Activated CD8-positive, alpha-beta T cell treated with anti-CD3 and anti-CD28 coated beads for 36 hours (primary cell): Measurements from ENCODE around the gene EGR2. TPM values are rescaled to one million over a fixed set of nuclear protein-coding genes. Genes with fewer than 3 reads are reported as not detected.

Experiments
- ATAC-seq: fragments of 200-7000 bp; cut with Tn5 transposase; one replicate; pipeline ENCODE4 v1.10.0; 2021; ENCODE audit warnings: mild to moderate bottlenecking, moderate library complexity
- CTCF ChIA-PET: fragments of 350-600 bp; sonication (Branson Sonifier 250); formaldehyde crosslinking; loops from one replicate; lab custom pipeline; 2021; ENCODE audit warnings: antibody characterized with exemption; lab: Charles Lee
- POLR2A ChIA-PET: fragments of 350-600 bp; sonication (Branson Sonifier 250); formaldehyde crosslinking; loops from one replicate; lab custom pipeline; 2021; ENCODE audit warnings: antibody characterized with exemption; lab: Charles Lee
- DNase-seq: peaks from one replicate; pipeline ENCODE4 v3.0.0-alpha.2; 2020
- H3K27ac Mint-ChIP-seq: one replicate; pipeline ENCODE4 v1.8.0; 2021; ENCODE audit warnings: mild to moderate bottlenecking, mixed read lengths
- H3K27me3 Mint-ChIP-seq: one replicate; pipeline ENCODE4 v1.8.0; 2021; ENCODE audit warnings: mixed read lengths
- H3K36me3 Mint-ChIP-seq: one replicate; pipeline ENCODE4 v1.8.0; 2021; ENCODE audit warnings: low read depth, mixed read lengths
- H3K4me1 Mint-ChIP-seq: one replicate; pipeline ENCODE4 v1.8.0; 2021; ENCODE audit warnings: low read depth, mixed read lengths
- H3K4me3 Mint-ChIP-seq: one replicate; pipeline ENCODE4 v1.8.0; 2021; ENCODE audit warnings: mild to moderate bottlenecking, moderate library complexity, mixed read lengths
- H3K9me3 Mint-ChIP-seq: one replicate; pipeline ENCODE4 v1.8.0; 2021; ENCODE audit warnings: mixed read lengths
- intact Hi-C: fragments of 100-400 bp; cut with micrococcal nuclease; formaldehyde crosslinking; loops from one replicate; pipeline ENCODE4 v1.10.0; 2022
- total RNA-seq, 2 experiments: library from RNA; stranded (reverse); gene quantifications; one replicate each; pipeline ENCODE4 v1.2.3, GENCODE V29; 2021
- TF ChIP-seq, protein P1 (sequence below): fragments of 200-600 bp; IDR thresholded peaks from one replicate; pipeline ENCODE4 v1.8.0; 2022; ENCODE audit warnings: antibody characterized with exemption, mild to moderate bottlenecking

EGR2 gene
- total RNA-seq, 2 experiments from 2014 or later, result 45.6 to 46.6 TPM

DNA sequence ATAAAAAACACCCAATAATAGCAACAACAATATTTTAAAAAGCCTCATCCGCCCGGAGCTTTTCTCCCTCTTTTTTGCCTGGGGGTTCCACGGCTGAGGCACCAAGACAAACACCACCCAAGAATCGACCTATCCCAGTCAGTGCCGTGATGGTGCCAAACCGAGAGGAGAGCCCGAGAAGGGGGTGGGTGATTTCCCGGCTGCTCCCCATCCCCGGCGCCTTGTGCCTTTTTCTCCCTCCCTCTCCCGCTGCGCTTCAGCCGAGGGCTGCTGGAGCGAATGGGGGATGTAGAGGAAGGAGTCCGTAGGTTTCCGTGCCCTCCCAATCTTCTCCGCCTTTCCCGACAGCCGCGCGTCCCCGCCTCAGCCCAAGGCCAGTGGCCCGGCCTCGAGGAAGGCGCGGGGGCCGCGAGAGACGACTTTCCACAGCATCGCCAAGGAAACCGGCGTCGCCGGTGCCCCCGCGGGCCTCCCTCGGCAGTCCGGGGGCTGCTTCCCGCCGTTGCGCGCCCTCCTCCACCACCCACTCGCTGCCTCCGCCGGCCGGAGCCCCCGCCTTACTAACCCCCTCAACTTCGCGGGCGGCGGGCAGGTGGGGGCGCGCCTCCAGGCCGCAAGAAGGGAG, 1.3 kb downstream of the EGR2 start:
- Mint-ChIP-seq H3K4me3 (peak overlapping the region; percentile 97), H3K36me3 (peaks cover 54% of the 10 kb centered on the region), H3K27ac (peak overlapping the region; percentile 100), H3K9me3 (no peaks in the 10 kb centered on the region), H3K27me3 (peaks cover 8% of the 10 kb centered on the region), H3K4me1 (peaks cover 53% of the 10 kb centered on the region)
- intact Hi-C loops, result loop anchor here (5.0 kb wide), 2 partner anchors 218 to 267 kb away; no protein-coding TSS in a partner anchor
- no peak for ATAC-seq
- DNase-seq, result peak; percentile 33
- ChIA-PET POLR2A (interaction anchor here (0.6 to 6.0 kb wide), 9 partner anchors 9 to 204 kb away, joined by 3 to 46 read pairs (median 16); no protein-coding TSS in a partner anchor), CTCF (interaction anchor here (0.7 to 6.6 kb wide), 4 partner anchors 66 to 221 kb away, joined by 3 to 128 read pairs (median 6); no protein-coding TSS in a partner anchor)
- TF ChIP-seq, protein P1, sequence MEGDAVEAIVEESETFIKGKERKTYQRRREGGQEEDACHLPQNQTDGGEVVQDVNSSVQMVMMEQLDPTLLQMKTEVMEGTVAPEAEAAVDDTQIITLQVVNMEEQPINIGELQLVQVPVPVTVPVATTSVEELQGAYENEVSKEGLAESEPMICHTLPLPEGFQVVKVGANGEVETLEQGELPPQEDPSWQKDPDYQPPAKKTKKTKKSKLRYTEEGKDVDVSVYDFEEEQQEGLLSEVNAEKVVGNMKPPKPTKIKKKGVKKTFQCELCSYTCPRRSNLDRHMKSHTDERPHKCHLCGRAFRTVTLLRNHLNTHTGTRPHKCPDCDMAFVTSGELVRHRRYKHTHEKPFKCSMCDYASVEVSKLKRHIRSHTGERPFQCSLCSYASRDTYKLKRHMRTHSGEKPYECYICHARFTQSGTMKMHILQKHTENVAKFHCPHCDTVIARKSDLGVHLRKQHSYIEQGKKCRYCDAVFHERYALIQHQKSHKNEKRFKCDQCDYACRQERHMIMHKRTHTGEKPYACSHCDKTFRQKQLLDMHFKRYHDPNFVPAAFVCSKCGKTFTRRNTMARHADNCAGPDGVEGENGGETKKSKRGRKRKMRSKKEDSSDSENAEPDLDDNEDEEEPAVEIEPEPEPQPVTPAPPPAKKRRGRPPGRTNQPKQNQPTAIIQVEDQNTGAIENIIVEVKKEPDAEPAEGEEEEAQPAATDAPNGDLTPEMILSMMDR, result no peak

DNA sequence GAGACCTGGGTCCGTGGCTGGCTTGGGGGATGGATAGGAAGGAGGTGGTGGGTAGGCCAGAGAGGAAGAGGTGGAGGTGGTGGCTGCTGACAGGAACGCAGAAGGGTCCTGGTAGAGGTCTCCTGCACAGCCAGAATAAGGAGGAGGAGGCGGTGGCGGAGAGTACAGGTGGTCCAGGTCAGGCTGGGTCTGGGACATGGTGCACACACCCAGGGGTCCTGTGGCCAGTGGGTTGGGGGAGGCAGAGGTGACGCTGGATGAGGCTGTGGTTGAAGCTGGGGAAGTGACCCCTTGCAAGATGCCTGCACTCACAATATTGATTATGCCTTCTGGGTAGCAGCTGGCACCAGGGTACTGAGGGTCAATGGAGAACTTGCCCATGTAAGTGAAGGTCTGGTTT, 2.2 kb downstream of the EGR2 start:
- ChIA-PET POLR2A (interaction anchor here (3.4 to 6.0 kb wide), 4 partner anchors 8 to 133 kb away, joined by 20 to 46 read pairs (median 31); no protein-coding TSS in a partner anchor), CTCF (interaction anchor here (0.7 to 6.6 kb wide), 3 partner anchors 65 to 345 kb away, joined by 3 to 128 read pairs (median 4); no protein-coding TSS in a partner anchor)
- H3K4me1 Mint-ChIP-seq, result peaks cover 54% of the 10 kb centered on the region
- peaks cover 56% of the 10 kb centered on the region for H3K36me3 Mint-ChIP-seq
- H3K9me3 Mint-ChIP-seq, result no peaks in the 10 kb centered on the region
- peak overlapping the region; percentile 97 for H3K4me3 Mint-ChIP-seq
- DNase-seq (no peak), ATAC-seq (no peak)
- TF ChIP-seq, protein P1, result no peak
- intact Hi-C loops, result no loop called here
- peak overlapping the region; percentile 100 for H3K27ac Mint-ChIP-seq
- peaks cover under 1% of the 10 kb centered on the region for H3K27me3 Mint-ChIP-seq

DNA sequence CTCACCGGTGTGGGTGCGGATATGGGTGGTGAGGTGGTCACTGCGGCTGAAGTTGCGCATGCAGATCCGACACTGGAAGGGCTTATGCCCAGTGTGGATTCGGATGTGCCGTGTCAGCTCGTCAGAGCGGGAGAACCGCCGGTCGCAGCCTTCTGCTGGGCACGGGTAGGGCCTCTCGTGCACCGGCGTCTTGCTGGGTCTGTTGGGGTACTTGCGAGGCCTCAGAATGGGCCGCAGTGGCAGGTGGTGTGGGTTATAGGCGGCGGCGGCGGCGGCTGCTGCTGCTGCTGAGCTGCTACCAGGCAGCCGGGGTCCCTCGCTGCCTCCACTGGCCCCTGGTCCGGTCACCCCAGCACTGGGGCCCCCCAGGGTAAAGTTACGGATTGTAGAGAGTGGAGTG, 2.7 kb downstream of the EGR2 start:
- intact Hi-C loops, result no loop called here
- Mint-ChIP-seq H3K27ac (peak overlapping the region; percentile 100), H3K4me3 (peak overlapping the region; percentile 97), H3K36me3 (peaks cover 61% of the 10 kb centered on the region), H3K4me1 (peaks cover 58% of the 10 kb centered on the region), H3K27me3 (no peaks in the 10 kb centered on the region), H3K9me3 (no peaks in the 10 kb centered on the region)
- CTCF ChIA-PET, result interaction anchor here (1.0 kb wide), 1 partner anchor 345 kb away, joined by 4 read pairs; no protein-coding TSS in a partner anchor
- DNase-seq, result no peak
- POLR2A ChIA-PET, result interaction anchor here (0.7 to 5.7 kb wide), 2 partner anchors 34 to 80 kb away, joined by 3 to 46 read pairs; no protein-coding TSS in a partner anchor
- TF ChIP-seq, protein P1, result no peak
- no peak for ATAC-seq

DNA sequence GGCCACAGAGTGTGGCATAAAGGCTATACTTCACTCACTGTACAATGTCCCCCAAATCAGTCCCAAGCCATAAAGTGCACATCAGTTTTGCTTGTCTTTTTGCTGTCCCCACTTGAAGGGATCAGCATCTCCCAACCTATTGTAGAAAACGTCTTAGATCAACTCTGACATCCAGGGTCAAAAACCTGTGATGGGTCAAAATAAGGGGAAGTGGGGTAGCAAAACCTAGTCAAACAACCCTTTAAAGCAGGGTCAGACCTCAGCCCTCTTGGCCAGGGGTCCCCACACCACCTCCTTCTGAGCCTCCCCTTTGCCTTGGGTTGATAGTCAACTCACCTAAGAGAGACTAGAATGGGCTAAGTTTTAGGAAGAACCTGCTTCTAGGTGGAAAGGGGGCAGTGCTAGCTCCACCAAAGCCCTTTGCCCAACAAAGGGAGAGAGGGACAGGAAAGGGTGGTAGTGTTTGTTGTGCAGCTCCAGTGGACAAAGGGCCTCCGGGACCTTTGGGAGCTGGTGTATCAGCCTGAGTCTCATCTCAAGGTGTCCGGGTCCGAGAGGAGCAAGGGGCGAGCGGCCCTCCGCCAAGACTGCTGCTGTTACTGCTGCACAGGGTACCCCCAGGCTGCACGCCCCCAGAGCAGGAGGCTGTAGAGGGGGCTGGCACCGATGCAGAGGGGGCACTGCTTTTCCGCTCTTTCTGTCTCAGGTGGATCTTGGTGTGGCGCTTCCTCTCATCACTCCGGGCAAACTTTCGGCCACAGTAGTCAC, 3.3 kb downstream of the EGR2 start:
- ATAC-seq (no peak), DNase-seq (no peak)
- Mint-ChIP-seq H3K36me3 (peaks cover 67% of the 10 kb centered on the region), H3K27ac (peak overlapping the region; percentile 80), H3K4me1 (peaks cover 60% of the 10 kb centered on the region), H3K9me3 (no peaks in the 10 kb centered on the region), H3K4me3 (peak overlapping the region; percentile 97), H3K27me3 (no peaks in the 10 kb centered on the region)
- intact Hi-C loops, result no loop called here
- CTCF ChIA-PET, result interaction anchor here (1.0 kb wide), 1 partner anchor 346 kb away, joined by 4 read pairs; no protein-coding TSS in a partner anchor
- TF ChIP-seq, protein P1, result no peak
- POLR2A ChIA-PET, result interaction anchor here (0.7 kb wide), 1 partner anchor 33 kb away, joined by 3 read pairs; no protein-coding TSS in a partner anchor
